HL-60 (cell line): Measurements from ENCODE around the gene YLPM1.

Experiments used
- DNase-seq, 2 experiments: peaks; one replicate each; pipeline ENCODE4 v3.0.0-alpha.2; 2010 to 2020; ENCODE audit warnings: low read depth in 1 of 2, low spot score in 1 of 2
- H3K27ac ChIP-seq: fragments of 250-450 bp; sonication (Bioruptor Pico); replicated peaks from 2 replicates; pipeline ENCODE4 v1.5.1; 2020; ENCODE audit warnings: mild to moderate bottlenecking, moderate library complexity
- H3K27me3 ChIP-seq: fragments of 250-450 bp; sonication (Bioruptor Pico); 2 replicates; pipeline ENCODE4 v1.5.1; 2021; ENCODE audit warnings: mild to moderate bottlenecking, moderate library complexity; ENCODE audit not compliant: insufficient read depth, poor library complexity, severe bottlenecking
- H3K4me3 ChIP-seq: replicated peaks from 2 replicates; pipeline ENCODE4 v1.5.1; 2011; ENCODE audit warnings: mild to moderate bottlenecking, control low read depth, low read length; ENCODE audit not compliant: insufficient read depth
- CTCF ChIP-seq: IDR thresholded peaks from one replicate; pipeline ENCODE4 v1.5.1; 2011; ENCODE audit warnings: low read length, control low read depth, inconsistent platforms; ENCODE audit not compliant: insufficient read depth
- GABPA ChIP-seq: IDR thresholded peaks from 2 replicates; pipeline ENCODE4 v1.6.1; 2012; ENCODE audit warnings: low read depth
- POLR2AphosphoS5 ChIP-seq: IDR thresholded peaks from 2 replicates; pipeline ENCODE4 v1.6.1; 2012; ENCODE audit warnings: low read depth
- REST ChIP-seq: IDR thresholded peaks from 2 replicates; pipeline ENCODE4 v1.6.1; 2012; ENCODE audit warnings: low read depth; ENCODE audit not compliant: insufficient replicate concordance
- SPI1 ChIP-seq: IDR thresholded peaks from 2 replicates; pipeline ENCODE4 v1.6.1; 2012; ENCODE audit warnings: low read depth, mild to moderate bottlenecking, borderline replicate concordance

YLPM1 gene

GRCh38 chr14:74881431-74882102, 118.5 kb downstream of the YLPM1 start, which contains the start of gene DLST:
Gene DLST, plus strand, starts transcription at chr14:74881916. Its CDS starts 38 bp downstream, at chr14:74881954.
- H3K27ac ChIP-seq, result peak within 1 kb of the TSS; percentile 93
- no peaks in the 10 kb centered on the region for H3K27me3 ChIP-seq
- peak within 1 kb of the TSS; percentile 57 for H3K4me3 ChIP-seq
- peak; percentile 87 for TF ChIP-seq GABPA
- no peak for TF ChIP-seq CTCF
- peak; percentile 13 for TF ChIP-seq REST
- peak; percentile 61 for TF ChIP-seq POLR2AphosphoS5
- peak; percentile 59 to 70 for DNase-seq

GRCh38 chr14:74882103-74882920, 119.2 kb downstream of the YLPM1 start:
- peak overlapping the region; percentile 93 for H3K27ac ChIP-seq
- peak; percentile 25; the same call in 1 of the 2 replicates for TF ChIP-seq SPI1
- no peak for TF ChIP-seq CTCF
- DNase-seq, result peak in 1 of 2 experiments; percentile 19

More at GRCh38 chr14:74882103-74882920, 119.2 kb downstream of the YLPM1 start:
- peak overlapping the region; percentile 57 for H3K4me3 ChIP-seq
- H3K27me3 ChIP-seq, result no peaks in the 10 kb centered on the region
